Stimulated activated effector memory CD8-positive, alpha-beta T cell treated with anti-CD3 and anti-CD28 coated beads, Interleukin-12 subunit alpha, Interleukin-12 subunit beta, amount 100 ng/mL, for 72 hours (primary cell): ENCODE data around the gene ZDHHC13.
"Not testable (repeated sequence)": the region's sequence is repeated elsewhere in the genome, so short reads cannot be mapped to it uniquely, and the experiment has no call there.

Source experiments
- ATAC-seq: fragments of 150-1000 bp; cut with Tn5 transposase; 2 replicates; pipeline ENCODE4 v1.10.0; 2021
- DNase-seq, 2 donors: peaks; one replicate each; pipeline ENCODE4 v3.0.0; 2021 to 2022; ENCODE audit warnings: low spot score in 2 of 2
- H3K27ac Mint-ChIP-seq: one replicate; pipeline ENCODE4 v1.8.0; 2022; ENCODE audit warnings: mild to moderate bottlenecking, mixed read lengths
- H3K36me3 Mint-ChIP-seq: one replicate; pipeline ENCODE4 v1.8.0; 2022; ENCODE audit warnings: mild to moderate bottlenecking, mixed read lengths
- H3K4me1 Mint-ChIP-seq: one replicate; pipeline ENCODE4 v1.8.0; 2022; ENCODE audit warnings: mixed read lengths
- H3K4me3 Mint-ChIP-seq: one replicate; pipeline ENCODE4 v1.8.0; 2022; ENCODE audit warnings: mild to moderate bottlenecking, mixed read lengths
- H3K9me3 Mint-ChIP-seq: one replicate; pipeline ENCODE4 v1.8.0; 2022; ENCODE audit warnings: mixed read lengths

ZDHHC13 gene

GRCh38 chr11:19122960-19123615, 6.1 kb downstream of the ZDHHC13 start:
- no peak for DNase-seq
- Mint-ChIP-seq H3K4me3 (no peak overlapping the region), H3K4me1 (peaks cover 60% of the 10 kb centered on the region), H3K36me3 (peaks cover 44% of the 10 kb centered on the region), H3K9me3 (no peaks in the 10 kb centered on the region), H3K27ac (no peak overlapping the region)
- no peak for ATAC-seq

DNA sequence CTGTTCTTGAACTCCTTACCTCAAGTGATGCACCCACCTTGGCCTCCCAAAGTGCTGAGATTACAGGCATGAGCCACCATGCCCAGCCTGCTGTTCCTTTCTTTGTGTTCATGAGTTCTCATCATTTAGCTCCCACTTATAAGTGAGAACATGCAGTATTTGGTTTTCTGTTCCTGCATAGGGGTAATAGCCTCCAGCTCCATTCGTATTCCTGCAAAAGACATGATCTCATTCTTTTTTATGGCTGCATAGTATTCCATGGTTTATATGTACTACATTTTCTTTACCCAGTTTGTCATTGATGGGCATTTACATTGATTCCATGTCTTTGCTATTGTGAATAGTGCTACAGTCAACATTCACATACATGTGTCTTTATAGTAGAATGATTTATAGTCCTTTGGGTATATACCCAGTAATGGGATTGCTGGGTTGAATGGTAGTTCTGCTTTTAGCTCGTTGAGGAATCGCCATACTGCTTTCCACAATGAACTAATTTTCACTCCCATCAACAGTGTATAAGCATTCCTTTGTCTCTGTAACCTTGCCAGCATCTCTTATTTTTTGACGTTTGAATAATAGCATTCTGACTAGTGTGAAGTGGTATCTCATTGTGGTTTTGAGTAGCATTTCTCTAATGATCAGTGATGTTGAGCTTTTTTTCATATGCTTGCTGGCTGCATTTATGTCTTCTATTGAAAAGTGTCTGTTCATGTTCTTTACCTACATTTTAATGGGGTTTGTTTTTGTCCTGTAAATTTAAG, 9.8 kb downstream of the ZDHHC13 start:
- not testable (repeated sequence) for H3K27ac Mint-ChIP-seq, H3K9me3 Mint-ChIP-seq, DNase-seq, ATAC-seq, H3K4me3 Mint-ChIP-seq
- peaks cover 27% of the 10 kb centered on the region for H3K4me1 Mint-ChIP-seq
- peaks cover 33% of the 10 kb centered on the region for H3K36me3 Mint-ChIP-seq

DNA sequence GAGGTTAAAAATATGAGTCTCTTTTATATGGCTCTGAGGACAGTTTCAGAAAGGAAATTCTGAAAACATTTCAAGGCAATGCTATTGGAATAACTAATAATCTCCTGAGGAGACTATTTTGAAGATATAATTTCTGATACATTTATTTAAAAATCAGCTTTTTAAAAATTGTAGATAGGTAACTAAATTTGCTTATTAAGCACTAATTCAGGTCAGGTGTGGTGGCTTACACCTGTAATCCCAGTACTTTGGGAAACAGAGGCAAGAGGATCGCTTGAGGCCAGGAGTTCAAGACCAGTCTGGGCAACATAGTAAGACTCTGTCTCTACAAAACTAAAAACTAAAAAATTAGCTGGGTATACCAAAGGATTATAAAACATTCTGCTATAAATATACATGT, 17.0 kb downstream of the ZDHHC13 start:
- no peak for DNase-seq
- no peak overlapping the region for H3K27ac Mint-ChIP-seq
- ATAC-seq = no peak
- peaks cover 11% of the 10 kb centered on the region for H3K9me3 Mint-ChIP-seq
- peaks cover 21% of the 10 kb centered on the region for H3K36me3 Mint-ChIP-seq
- no peak overlapping the region for H3K4me3 Mint-ChIP-seq
- no peaks in the 10 kb centered on the region for H3K4me1 Mint-ChIP-seq

DNA sequence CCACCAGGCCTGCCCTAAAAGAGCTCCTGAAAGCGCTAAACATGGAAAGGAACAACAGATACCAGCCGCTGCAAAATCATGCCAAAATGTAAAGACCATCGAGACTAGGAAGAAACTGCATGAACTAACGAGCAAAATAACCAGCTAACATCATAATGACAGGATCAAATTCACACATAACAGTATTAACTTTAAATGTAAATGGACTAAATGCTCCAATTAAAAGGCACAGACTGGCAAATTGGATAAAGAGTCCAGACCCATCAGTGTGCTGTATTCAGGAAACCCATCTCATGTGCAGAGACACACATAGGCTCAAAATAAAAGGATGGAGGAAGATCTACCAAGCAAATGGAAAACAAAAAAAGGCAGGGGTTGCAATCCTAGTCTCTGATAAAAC, 19.9 kb downstream of the ZDHHC13 start:
- not testable (repeated sequence) for H3K4me1 Mint-ChIP-seq, H3K27ac Mint-ChIP-seq, DNase-seq, H3K4me3 Mint-ChIP-seq, H3K9me3 Mint-ChIP-seq, ATAC-seq
- peaks cover 20% of the 10 kb centered on the region for H3K36me3 Mint-ChIP-seq

GRCh38 chr11:19145319-19145718, 28.4 kb downstream of the ZDHHC13 start:
- ATAC-seq (no peak), DNase-seq (no peak)
- Mint-ChIP-seq H3K36me3 (peaks cover 42% of the 10 kb centered on the region), H3K9me3 (no peaks in the 10 kb centered on the region), H3K4me3 (no peak overlapping the region), H3K4me1 (no peaks in the 10 kb centered on the region), H3K27ac (no peak overlapping the region)

DNA sequence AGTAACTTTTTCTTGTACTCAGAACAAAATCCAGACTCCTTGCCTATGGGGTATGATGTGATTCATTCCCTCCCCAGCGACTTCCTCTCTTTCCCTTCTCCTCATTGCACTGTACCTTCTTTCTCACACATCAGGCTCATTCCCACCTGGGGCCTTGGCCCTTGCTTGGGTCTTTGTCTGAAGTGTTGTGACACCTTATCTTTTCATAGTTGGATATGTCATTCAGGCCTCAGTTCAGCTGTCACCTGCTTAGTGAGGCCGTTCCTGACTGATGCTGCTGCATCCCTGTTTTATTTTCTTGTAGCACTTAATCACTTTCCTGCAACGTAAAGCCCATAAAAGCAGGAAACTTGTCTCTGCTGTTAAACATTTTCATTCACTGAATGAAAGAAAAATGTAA, 39.9 kb downstream of the ZDHHC13 start:
- H3K36me3 Mint-ChIP-seq = peaks cover 90% of the 10 kb centered on the region
- no peak for DNase-seq
- H3K9me3 Mint-ChIP-seq = no peaks in the 10 kb centered on the region
- H3K27ac Mint-ChIP-seq = peak overlapping the region; percentile 46
- peaks cover 6% of the 10 kb centered on the region for H3K4me1 Mint-ChIP-seq
- ATAC-seq = no peak
- H3K4me3 Mint-ChIP-seq = no peak overlapping the region

GRCh38 chr11:19160847-19161246, 43.9 kb downstream of the ZDHHC13 start:
- peaks cover 6% of the 10 kb centered on the region for H3K4me1 Mint-ChIP-seq
- no peak overlapping the region for H3K27ac Mint-ChIP-seq
- H3K9me3 Mint-ChIP-seq = no peaks in the 10 kb centered on the region
- H3K4me3 Mint-ChIP-seq = no peak overlapping the region
- ATAC-seq (no peak), DNase-seq (no peak)
- H3K36me3 Mint-ChIP-seq = peaks cover 86% of the 10 kb centered on the region

- peaks cover 86% of the 10 kb centered on the region for H3K36me3 Mint-ChIP-seq
- DNase-seq (no peak), ATAC-seq (no peak)
- H3K4me1 Mint-ChIP-seq = peaks cover 5% of the 10 kb centered on the region
- H3K27ac Mint-ChIP-seq = no peak overlapping the region
- H3K9me3 Mint-ChIP-seq = no peaks in the 10 kb centered on the region
- no peak overlapping the region for H3K4me3 Mint-ChIP-seq
Observed at GRCh38 chr11:19161651-19162050, 44.7 kb downstream of the ZDHHC13 start.

GRCh38 chr11:19162951-19163505, 46.1 kb downstream of the ZDHHC13 start:
- Mint-ChIP-seq H3K4me1 (no peaks in the 10 kb centered on the region), H3K4me3 (no peak overlapping the region), H3K36me3 (peaks cover 86% of the 10 kb centered on the region), H3K9me3 (no peaks in the 10 kb centered on the region), H3K27ac (no peak overlapping the region)
- DNase-seq (no peak), ATAC-seq (no peak)

DNA sequence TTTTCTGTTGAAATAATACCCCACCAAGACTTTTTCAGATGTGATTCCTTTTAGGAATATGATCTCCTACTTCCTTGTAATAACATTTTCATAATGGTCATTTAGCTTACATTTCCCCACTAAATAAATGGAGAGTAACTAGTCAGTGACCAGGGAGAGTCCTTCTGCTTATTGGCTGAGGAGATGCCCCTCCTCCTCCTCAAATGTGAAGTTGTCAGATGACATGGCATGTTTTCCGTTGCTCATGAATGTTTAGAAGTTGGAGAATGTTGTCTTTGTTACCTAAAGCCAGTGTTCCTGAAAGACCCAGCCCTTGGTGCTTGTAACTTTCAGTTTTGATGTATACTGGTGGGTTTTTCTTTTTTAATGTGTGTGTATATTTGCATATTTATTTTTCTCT, 46.6 kb downstream of the ZDHHC13 start:
- no peaks in the 10 kb centered on the region for H3K4me1 Mint-ChIP-seq
- no peaks in the 10 kb centered on the region for H3K9me3 Mint-ChIP-seq
- H3K36me3 Mint-ChIP-seq = peaks cover 86% of the 10 kb centered on the region
- ATAC-seq = no peak
- H3K27ac Mint-ChIP-seq = no peak overlapping the region
- H3K4me3 Mint-ChIP-seq = no peak overlapping the region
- DNase-seq = no peak

GRCh38 chr11:19164230-19164855, 47.4 kb downstream of the ZDHHC13 start:
- no peak overlapping the region for H3K4me3 Mint-ChIP-seq
- H3K9me3 Mint-ChIP-seq = no peaks in the 10 kb centered on the region
- no peak overlapping the region for H3K27ac Mint-ChIP-seq
- ATAC-seq (no peak), DNase-seq (no peak)
- H3K4me1 Mint-ChIP-seq = no peaks in the 10 kb centered on the region
- peaks cover 86% of the 10 kb centered on the region for H3K36me3 Mint-ChIP-seq

DNA sequence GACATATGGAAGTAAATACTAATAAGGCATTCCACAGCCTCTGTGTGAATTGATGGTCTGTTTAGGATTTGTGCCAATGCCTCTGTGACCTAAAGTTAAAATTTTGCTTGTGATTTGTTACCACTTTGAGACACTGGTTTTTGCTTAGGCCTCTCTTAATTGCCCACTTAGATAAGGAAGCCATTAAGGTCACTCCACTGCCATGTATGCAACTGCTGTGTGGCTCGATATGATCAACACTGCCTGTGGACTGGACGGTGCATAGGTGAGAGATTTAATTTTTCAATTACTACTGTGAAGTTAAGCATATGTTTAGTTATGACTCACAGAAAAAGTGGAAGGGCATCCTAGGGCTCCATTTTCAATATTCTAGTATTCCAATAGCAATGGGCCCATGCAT, 47.9 kb downstream of the ZDHHC13 start:
- ATAC-seq = no peak
- H3K9me3 Mint-ChIP-seq = no peaks in the 10 kb centered on the region
- DNase-seq = no peak
- H3K4me3 Mint-ChIP-seq = no peak overlapping the region
- H3K4me1 Mint-ChIP-seq = no peaks in the 10 kb centered on the region
- H3K27ac Mint-ChIP-seq = no peak overlapping the region
- H3K36me3 Mint-ChIP-seq = peaks cover 83% of the 10 kb centered on the region

- ATAC-seq (no peak), DNase-seq (no peak)
- H3K27ac Mint-ChIP-seq = peak overlapping the region; percentile 0
- H3K4me3 Mint-ChIP-seq = no peak overlapping the region
- H3K4me1 Mint-ChIP-seq = no peaks in the 10 kb centered on the region
- peaks cover 95% of the 10 kb centered on the region for H3K36me3 Mint-ChIP-seq
- H3K9me3 Mint-ChIP-seq = no peaks in the 10 kb centered on the region
Observed at GRCh38 chr11:19168090-19168489, 51.1 kb downstream of the ZDHHC13 start.

DNA sequence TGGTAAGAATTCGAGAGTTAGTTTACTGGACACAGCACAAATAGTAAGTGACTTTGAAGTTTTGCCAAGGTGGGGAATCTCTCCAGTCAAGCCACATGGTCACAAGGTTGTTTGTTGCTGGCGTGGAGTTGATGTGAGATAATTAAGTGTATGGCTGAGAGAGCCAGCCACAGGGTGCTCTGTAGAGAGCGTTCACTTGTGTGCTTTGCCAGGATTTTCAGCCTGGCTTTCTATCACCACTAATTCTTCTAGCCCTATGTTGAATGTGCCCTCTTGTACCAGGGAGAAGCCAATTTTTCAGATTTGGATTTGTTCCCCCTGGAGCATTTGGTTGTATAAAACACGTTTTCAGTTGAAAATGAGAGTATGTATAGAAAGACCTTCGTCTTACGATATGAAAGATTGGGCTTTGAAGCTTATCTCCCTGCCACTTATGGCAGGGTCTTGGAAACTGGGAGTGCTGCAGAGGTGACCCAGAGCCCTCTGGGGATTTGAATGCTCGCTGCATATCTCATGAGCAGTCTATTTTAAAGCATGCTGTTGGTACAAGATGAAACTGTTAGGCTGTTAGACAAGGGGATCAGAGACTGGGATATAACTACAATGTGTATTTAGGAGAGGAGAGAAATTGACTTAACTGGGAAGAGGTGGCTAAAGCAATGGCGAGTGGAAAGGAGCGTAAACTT, 56.2 kb downstream of the ZDHHC13 start:
- no peak for ATAC-seq
- no peak overlapping the region for H3K4me3 Mint-ChIP-seq
- H3K36me3 Mint-ChIP-seq = peaks cover 83% of the 10 kb centered on the region
- H3K4me1 Mint-ChIP-seq = no peaks in the 10 kb centered on the region
- no peaks in the 10 kb centered on the region for H3K9me3 Mint-ChIP-seq
- peak overlapping the region; percentile 7 for H3K27ac Mint-ChIP-seq
- DNase-seq = no peak

- Mint-ChIP-seq H3K9me3 (no peaks in the 10 kb centered on the region), H3K36me3 (peaks cover 73% of the 10 kb centered on the region), H3K4me3 (no peak overlapping the region), H3K27ac (no peak overlapping the region), H3K4me1 (no peaks in the 10 kb centered on the region)
- no peak for ATAC-seq
- no peak for DNase-seq
Observed at GRCh38 chr11:19173964-19174638, 57.1 kb downstream of the ZDHHC13 start.
